MM.1S (cell line): ENCODE results near the gene GNA14.

Experiments used
- DNase-seq: peaks from one replicate; pipeline ENCODE4 v3.0.0-alpha.2; 2015
- H2AFZ ChIP-seq: fragments of 300-600 bp; sonication (generic); 2 replicates; pipeline ENCODE4 v1.6.0; 2016; ENCODE audit warnings: antibody characterized with exemption, low read length
- H3F3A ChIP-seq: fragments of 300-600 bp; sonication (generic); 2 replicates; pipeline ENCODE4 v1.6.1; 2016; ENCODE audit warnings: mild to moderate bottlenecking, antibody characterized with exemption, low read length, moderate library complexity, mixed read lengths; ENCODE audit not compliant: insufficient read depth
- H3K27ac ChIP-seq: fragments of 300-600 bp; sonication (generic); 2 replicates; pipeline ENCODE4 v1.5.1; 2016; ENCODE audit warnings: mild to moderate bottlenecking, low read length
- H3K27me3 ChIP-seq: fragments of 300-600 bp; sonication (generic); replicated peaks from 2 replicates; pipeline ENCODE4 v1.6.0; 2016; ENCODE audit warnings: low read length; ENCODE audit not compliant: insufficient read depth
- H3K36me3 ChIP-seq: fragments of 300-600 bp; sonication (generic); replicated peaks from 2 replicates; pipeline ENCODE4 v1.6.1; 2016; ENCODE audit warnings: mild to moderate bottlenecking, low read length, mixed read lengths; ENCODE audit not compliant: insufficient read depth
- H3K4me1 ChIP-seq: fragments of 300-600 bp; sonication (generic); 2 replicates; pipeline ENCODE4 v1.6.1; 2016; ENCODE audit warnings: low read length, mixed read lengths
- H3K4me2 ChIP-seq: fragments of 300-600 bp; sonication (generic); 2 replicates; pipeline ENCODE4 v1.6.0; 2016; ENCODE audit warnings: low read depth, low read length
- H3K4me3 ChIP-seq: fragments of 300-600 bp; sonication (generic); 2 replicates; pipeline ENCODE4 v1.5.1; 2016; ENCODE audit warnings: low read length, mixed read lengths
- H3K79me2 ChIP-seq: fragments of 300-600 bp; sonication (generic); 2 replicates; pipeline ENCODE4 v1.6.1; 2016; ENCODE audit warnings: mixed run types, low read length, mixed read lengths
- H3K9ac ChIP-seq: fragments of 300-600 bp; sonication (generic); 2 replicates; pipeline ENCODE4 v1.6.1; 2016; ENCODE audit warnings: low read length, mixed read lengths
- H3K9me2 ChIP-seq: fragments of 300-600 bp; sonication (generic); replicated peaks from 2 replicates; pipeline ENCODE4 v1.6.1; 2016; ENCODE audit warnings: mild to moderate bottlenecking, low read length, mixed read lengths; ENCODE audit not compliant: insufficient read depth
- H3K9me3 ChIP-seq: fragments of 300-600 bp; sonication (generic); replicated peaks from 2 replicates; pipeline ENCODE4 v1.6.1; 2016; ENCODE audit warnings: mild to moderate bottlenecking, low read length, mixed read lengths; ENCODE audit not compliant: insufficient read depth
- H4K20me1 ChIP-seq: fragments of 300-600 bp; sonication (generic); 2 replicates; pipeline ENCODE4 v1.6.1; 2016; ENCODE audit warnings: mild to moderate bottlenecking, low read length, moderate library complexity, mixed read lengths; ENCODE audit not compliant: insufficient read depth
- CTCF ChIP-seq: fragments of 300-600 bp; sonication (generic); IDR thresholded peaks from 2 replicates; pipeline ENCODE4 v1.5.1; 2016; ENCODE audit warnings: antibody characterized with exemption, low read length, mixed read lengths
- EZH2 ChIP-seq: fragments of 300-600 bp; sonication (generic); optimal IDR thresholded peaks from 2 replicates; pipeline ENCODE3; 2017; ENCODE audit warnings: low read depth, mild to moderate bottlenecking, antibody characterized with exemption, low read length, mixed read lengths
- EZH2phosphoT487 ChIP-seq: fragments of 300-600 bp; sonication (generic); IDR thresholded peaks from 2 replicates; pipeline ENCODE4 v1.6.1; 2018; ENCODE audit warnings: antibody characterized with exemption, low read length

GNA14 gene

GRCh38 chr9:77680581-77680980, 32.5 kb upstream of the GNA14 start:
- H3K4me1 ChIP-seq: no peaks in the 10 kb centered on the region
- DNase-seq: no peak
- H3K4me3 ChIP-seq: no peak overlapping the region
- no peaks in the 10 kb centered on the region for H3K9me3 ChIP-seq
- no peaks in the 10 kb centered on the region for H3K79me2 ChIP-seq
- H3K9me2 ChIP-seq: no peaks in the 10 kb centered on the region
- H4K20me1 ChIP-seq: no peaks in the 10 kb centered on the region
- TF ChIP-seq EZH2phosphoT487: no peak
- no peaks in the 10 kb centered on the region for H3K36me3 ChIP-seq
- no peak overlapping the region for H3K4me2 ChIP-seq
- no peak overlapping the region for H3K27ac ChIP-seq
- H3K27me3 ChIP-seq: no peaks in the 10 kb centered on the region
- no peaks in the 10 kb centered on the region for H3F3A ChIP-seq
- no peak overlapping the region for H3K9ac ChIP-seq
- no peak overlapping the region for H2AFZ ChIP-seq

- Histone ChIP-seq H3F3A (no peaks in the 10 kb centered on the region), H3K4me3 (no peak overlapping the region), H4K20me1 (no peaks in the 10 kb centered on the region), H3K9me3 (no peaks in the 10 kb centered on the region), H3K4me1 (no peaks in the 10 kb centered on the region), H3K79me2 (no peaks in the 10 kb centered on the region), H3K4me2 (no peak overlapping the region), H3K9me2 (no peaks in the 10 kb centered on the region), H3K36me3 (no peaks in the 10 kb centered on the region), H2AFZ (no peak overlapping the region), H3K27me3 (no peaks in the 10 kb centered on the region), H3K9ac (no peak overlapping the region), H3K27ac (no peak overlapping the region)
- no peak for TF ChIP-seq EZH2phosphoT487
- DNase-seq: no peak
Measured at GRCh38 chr9:77679661-77680368, 31.7 kb upstream of the GNA14 start.

GRCh38 chr9:77679088-77679487, 31.0 kb upstream of the GNA14 start:
- Histone ChIP-seq H3K9me3 (no peaks in the 10 kb centered on the region), H3K9me2 (no peaks in the 10 kb centered on the region), H3K9ac (no peak overlapping the region), H3K4me2 (no peak overlapping the region), H3K27me3 (no peaks in the 10 kb centered on the region), H3K79me2 (no peaks in the 10 kb centered on the region), H2AFZ (no peak overlapping the region), H3K27ac (no peak overlapping the region), H3K36me3 (no peaks in the 10 kb centered on the region), H3F3A (no peaks in the 10 kb centered on the region), H4K20me1 (no peaks in the 10 kb centered on the region), H3K4me3 (no peak overlapping the region), H3K4me1 (no peaks in the 10 kb centered on the region)
- no peak for DNase-seq
- TF ChIP-seq EZH2phosphoT487: no peak
- TF ChIP-seq EZH2: no peak
- TF ChIP-seq CTCF: no peak

- Histone ChIP-seq H3K4me2 (no peak overlapping the region), H3K9me3 (no peaks in the 10 kb centered on the region), H2AFZ (no peak overlapping the region), H3K4me3 (no peak overlapping the region), H3K9ac (no peak overlapping the region), H3K27me3 (no peaks in the 10 kb centered on the region), H3K4me1 (no peaks in the 10 kb centered on the region), H3K79me2 (no peaks in the 10 kb centered on the region), H3K36me3 (no peaks in the 10 kb centered on the region), H4K20me1 (no peaks in the 10 kb centered on the region), H3K27ac (no peak overlapping the region), H3K9me2 (no peaks in the 10 kb centered on the region), H3F3A (no peaks in the 10 kb centered on the region)
- no peak for TF ChIP-seq CTCF
- TF ChIP-seq EZH2: no peak
- no peak for TF ChIP-seq EZH2phosphoT487
- DNase-seq: no peak
Measured at GRCh38 chr9:77677957-77678535, 29.9 kb upstream of the GNA14 start.
